Ovary (tissue), 9 donors: Measurements from ENCODE around the gene DSP. TPM values are rescaled to one million over a fixed set of nuclear protein-coding genes. Genes with fewer than 3 reads are reported as not detected.

Experiments
- DNase-seq, 5 donors: peaks; one replicate each; pipeline ENCODE4 v3.0.0-alpha.2; 2019 to 2020
- H3K27ac ChIP-seq, 2 donors: fragments of 200-600 bp; one replicate each; pipeline versions ENCODE4 v1.5.1 to v1.8.0; 2019 to 2022
- H3K27me3 ChIP-seq: fragments of 200-600 bp; one replicate; pipeline ENCODE4 v1.8.0; 2022
- H3K36me3 ChIP-seq: fragments of 200-600 bp; sonication (generic); one replicate; pipeline ENCODE4 v1.5.1; 2019
- H3K4me1 ChIP-seq: one replicate; pipeline ENCODE4 v1.8.1; 2013; ENCODE audit warnings: mild to moderate bottlenecking, moderate library complexity; ENCODE audit not compliant: insufficient read depth
- H3K4me3 ChIP-seq: fragments of 200-600 bp; sonication (generic); one replicate; pipeline ENCODE4 v1.5.1; 2017
- H3K9me3 ChIP-seq, 2 donors: fragments of 200-600 bp in 1 of 2; sonication (generic) in 1 of 2; one replicate each; pipeline versions ENCODE4 v1.5.1 to v1.8.1; 2013 to 2019; ENCODE audit warnings: mild to moderate bottlenecking in 1 of 2, moderate library complexity in 1 of 2
- EP300 ChIP-seq: sonication (generic); formaldehyde crosslinking; IDR thresholded peaks from one replicate; pipeline ENCODE4 v1.6.1; 2017; ENCODE audit warnings: antibody characterized with exemption
- POLR2A ChIP-seq: fragments of 450-650 bp; IDR thresholded peaks from one replicate; pipeline ENCODE4 v1.6.1; 2017; ENCODE audit warnings: antibody characterized with exemption, mild to moderate bottlenecking, moderate library complexity
- WGBS, 3 donors: extraction: QIAGEN DNeasy Blood & Tissue Kit in 1 of 3; methylation state at CpG; one replicate each; pipeline versions ENCODE4 v1.1.5 to v1.1.7; 2013 to 2017; 5-methylcytosine and 5-hydroxymethylcytosine counted together
- intact Hi-C, 4 donors: fragments of 100-400 bp; cut with DNase I; formaldehyde crosslinking; loops; one replicate each; pipeline versions ENCODE4 v1.11.0 to v1.15.1; 2022 to 2023
- polyA plus RNA-seq, 2 donors: library from polyadenylated mRNA; stranded (reverse); fragments of 200-250 nt in 1 of 2; fragments of 350-450 nt in 1 of 2; fragmentation: Illumina TruSeq in 1 of 2; extraction: RNeasy Lipid Tissue Mini Kit (QIAGEN cat#74804) in 1 of 2; gene quantifications; one replicate each; pipeline ENCODE4 v1.2.3, GENCODE V29; 2013 to 2014
- total RNA-seq, 7 donors: library from RNA; depleted of rRNA in 2 of 7; stranded (reverse); fragments of >200 nt in 2 of 7; fragmentation: NEBNext Ultra II Directional in 3 of 7; extraction: Animal tissue kit (Norgen Biotek cat#: 25700) in 3 of 7; gene quantifications; one replicate each; pipeline versions ENCODE4 v1.1.0 to v1.2.4, GENCODE V29; 2016 to 2023
- TF ChIP-seq, protein P1 (sequence below), 3 donors: fragments of 450-650 bp in 2 of 3; fragments of 200-600 bp in 1 of 3; IDR thresholded peaks; one replicate each; pipeline versions ENCODE4 v1.5.1 to v1.8.0; 2016 to 2022; ENCODE audit warnings: antibody characterized with exemption in 3 of 3, mild to moderate bottlenecking in 1 of 3
- donor health status: DM: no; HTN: no; CAD: no; lungs with moderate emphysema.
- donor health status: DM: no; HTN: no; CAD: no.
- donor health status: Bipolar disorder and iron deficiency.
- donor health status: DM: yes; HTN: yes; CAD: no.
- donor health status: DM: no; HTN: no; CAD: no.
- donor health status: DM: yes; HTN: yes; CAD: no.

DSP gene
- total and polyA plus RNA-seq, 9 donors: 2.1 to 65.7 (median 6.7) TPM

DNA sequence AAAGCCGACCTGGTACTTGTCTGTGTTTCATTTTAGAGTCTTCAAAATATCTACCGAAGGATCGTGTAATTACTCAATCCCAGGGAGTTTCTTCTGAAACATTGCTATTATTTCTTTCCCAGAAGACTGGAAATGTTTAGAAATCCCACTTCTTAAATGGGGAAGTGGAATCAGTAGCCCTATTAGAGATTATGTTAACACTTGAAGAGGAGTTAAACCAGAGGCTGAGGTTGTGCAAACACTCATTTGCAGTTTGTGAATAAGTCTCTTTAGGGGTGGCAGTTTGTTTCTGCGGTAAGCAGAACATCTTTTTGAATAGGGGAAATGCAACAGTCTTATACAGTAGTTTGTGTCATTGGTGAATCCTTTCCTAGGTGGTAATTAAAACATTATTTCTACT is 21.3 kb downstream of the DSP start:
- Histone ChIP-seq H3K4me1 (peaks cover under 1% of the 10 kb centered on the region), H3K36me3 (no peaks in the 10 kb centered on the region), H3K27me3 (no peaks in the 10 kb centered on the region), H3K4me3 (no peak overlapping the region), H3K9me3 (no peaks in the 10 kb centered on the region), H3K27ac (no peak overlapping the region)
- WGBS, 3 donors: 90 to 93% (median 92%) methylated on average over 4 of the region's 4 CpGs
- DNase-seq: no peak
- TF ChIP-seq EP300 (no peak), POLR2A (no peak)
- TF ChIP-seq, protein P1, sequence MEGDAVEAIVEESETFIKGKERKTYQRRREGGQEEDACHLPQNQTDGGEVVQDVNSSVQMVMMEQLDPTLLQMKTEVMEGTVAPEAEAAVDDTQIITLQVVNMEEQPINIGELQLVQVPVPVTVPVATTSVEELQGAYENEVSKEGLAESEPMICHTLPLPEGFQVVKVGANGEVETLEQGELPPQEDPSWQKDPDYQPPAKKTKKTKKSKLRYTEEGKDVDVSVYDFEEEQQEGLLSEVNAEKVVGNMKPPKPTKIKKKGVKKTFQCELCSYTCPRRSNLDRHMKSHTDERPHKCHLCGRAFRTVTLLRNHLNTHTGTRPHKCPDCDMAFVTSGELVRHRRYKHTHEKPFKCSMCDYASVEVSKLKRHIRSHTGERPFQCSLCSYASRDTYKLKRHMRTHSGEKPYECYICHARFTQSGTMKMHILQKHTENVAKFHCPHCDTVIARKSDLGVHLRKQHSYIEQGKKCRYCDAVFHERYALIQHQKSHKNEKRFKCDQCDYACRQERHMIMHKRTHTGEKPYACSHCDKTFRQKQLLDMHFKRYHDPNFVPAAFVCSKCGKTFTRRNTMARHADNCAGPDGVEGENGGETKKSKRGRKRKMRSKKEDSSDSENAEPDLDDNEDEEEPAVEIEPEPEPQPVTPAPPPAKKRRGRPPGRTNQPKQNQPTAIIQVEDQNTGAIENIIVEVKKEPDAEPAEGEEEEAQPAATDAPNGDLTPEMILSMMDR (IDR thresholded peaks at IDR 0.05): no peak
- intact Hi-C loops: no loop called here

DNA sequence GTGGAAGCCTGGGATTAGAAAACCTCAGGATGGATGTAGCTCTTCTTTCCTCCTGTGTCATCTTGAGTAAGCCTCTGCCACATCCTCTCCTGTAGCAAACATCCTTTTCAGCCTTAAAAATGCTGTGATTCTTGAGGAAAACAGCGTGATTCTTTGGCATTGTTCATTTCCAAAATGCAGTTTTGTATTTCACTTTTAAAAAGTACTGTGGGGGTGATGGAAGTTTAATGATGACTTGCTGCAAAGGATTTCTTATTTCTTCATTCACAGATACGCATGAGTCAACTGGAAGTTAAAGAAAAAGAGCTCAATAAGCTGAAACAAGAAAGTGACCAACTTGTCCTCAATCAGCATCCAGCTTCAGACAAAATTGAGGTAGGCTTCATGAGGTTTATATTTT is 24.6 kb downstream of the DSP start:
- WGBS, 3 donors: 86 to 92% (median 90%) methylated on average over 2 of the region's 2 CpGs

DNA sequence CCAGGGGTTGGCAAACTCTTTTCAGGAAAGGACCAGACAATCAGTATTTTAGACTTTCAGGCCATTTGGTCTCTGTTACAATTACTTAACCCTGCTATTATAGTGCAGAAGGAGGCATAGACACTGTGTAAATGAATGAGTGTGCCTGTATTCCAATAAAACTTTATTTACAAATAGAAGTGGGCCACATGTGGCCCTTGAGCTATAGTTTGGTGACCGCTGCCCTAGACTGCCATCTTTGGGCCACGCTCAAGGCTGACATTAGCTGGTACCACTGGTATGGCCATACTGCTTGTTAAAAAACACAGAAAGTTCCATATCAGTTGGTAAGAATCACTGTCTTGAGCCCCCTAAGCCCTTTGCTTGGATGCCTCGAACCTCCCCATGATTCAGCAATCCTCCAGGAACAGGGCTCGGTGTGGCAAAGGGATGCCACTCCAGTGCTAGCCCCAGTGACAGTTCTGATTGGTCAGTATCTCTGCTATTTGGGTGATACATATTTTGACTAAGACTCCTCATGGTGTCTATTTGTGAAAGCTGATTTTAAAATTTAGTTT is 25.2 kb downstream of the DSP start:
- intact Hi-C loops: no loop called here
- no peaks in the 10 kb centered on the region for H3K27me3 ChIP-seq

More for the DNA sequence above, 24.6 kb downstream of the DSP start:
- no peak for DNase-seq
- no peaks in the 10 kb centered on the region for H3K36me3 ChIP-seq
- H3K27me3 ChIP-seq: no peaks in the 10 kb centered on the region
- TF ChIP-seq EP300 (no peak), POLR2A (no peak)
- TF ChIP-seq, protein P1 (IDR thresholded peaks at IDR 0.05): no peak
- intact Hi-C loops: no loop called here
- peaks cover 1% of the 10 kb centered on the region for H3K4me1 ChIP-seq
- no peak overlapping the region for H3K27ac ChIP-seq
- no peaks in the 10 kb centered on the region for H3K9me3 ChIP-seq
- no peak overlapping the region for H3K4me3 ChIP-seq

DNA sequence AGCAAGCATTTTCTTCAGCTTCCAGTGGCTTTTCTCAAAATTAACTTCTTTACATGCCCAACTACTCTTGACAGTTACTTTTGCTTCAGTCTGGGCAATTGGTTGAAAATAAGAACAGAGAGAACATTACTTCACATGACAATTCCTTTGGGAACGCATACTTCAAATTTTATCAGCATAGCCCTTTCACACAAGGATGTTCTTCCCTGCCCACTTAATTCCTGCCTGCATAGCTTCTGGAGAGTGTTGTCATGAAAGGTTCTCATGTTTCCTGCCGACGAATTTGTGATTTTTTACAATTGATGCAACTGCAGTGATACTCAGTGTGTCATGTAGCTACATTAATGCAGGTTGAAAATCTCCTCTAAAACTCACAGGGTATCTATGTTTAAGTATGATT is 26.6 kb downstream of the DSP start:
- Histone ChIP-seq H3K27ac (no peak overlapping the region), H3K27me3 (no peaks in the 10 kb centered on the region), H3K4me1 (peaks cover 1% of the 10 kb centered on the region), H3K4me3 (no peak overlapping the region), H3K36me3 (no peaks in the 10 kb centered on the region), H3K9me3 (no peaks in the 10 kb centered on the region)
- intact Hi-C loops: no loop called here
- 14 to 38% (median 23%) methylated on average over 3 of the region's 3 CpGs for WGBS, 3 donors
- DNase-seq: no peak
- TF ChIP-seq, protein P1 (IDR thresholded peaks at IDR 0.05): no peak
- TF ChIP-seq EP300 (no peak), POLR2A (no peak)

More for the DNA sequence above, 25.2 kb downstream of the DSP start:
- H3K4me3 ChIP-seq: no peak overlapping the region
- peaks cover 1% of the 10 kb centered on the region for H3K4me1 ChIP-seq
- H3K27ac ChIP-seq: no peak overlapping the region
- no peak for DNase-seq
- TF ChIP-seq, protein P1 (IDR thresholded peaks at IDR 0.05): no peak
- no peak for TF ChIP-seq POLR2A
- no peak for TF ChIP-seq EP300
- H3K9me3 ChIP-seq: no peaks in the 10 kb centered on the region
- WGBS, 3 donors: 88 to 92% (median 90%) methylated on average over 4 of the region's 4 CpGs
- no peaks in the 10 kb centered on the region for H3K36me3 ChIP-seq
